Activated CD4-positive, CD25-positive, alpha-beta regulatory T cell (primary cell): ENCODE data around the gene NFIX.
"Not testable (repeated sequence)": the region's sequence is repeated elsewhere in the genome, so short reads cannot be mapped to it uniquely, and the experiment has no call there.

Experiments
- DNase-seq, 4 experiments: peaks; one replicate each; lab custom pipeline; 2025; lab: John Stamatoyannopoulos, UW

The NFIX gene

GRCh38 chr19:12957389-12957952 lies 37.8 kb upstream of the NFIX start:
- DNase-seq = not testable (repeated sequence)

GRCh38 chr19:12959481-12959880 lies 35.8 kb upstream of the NFIX start:
- no peak for DNase-seq

GRCh38 chr19:12965017-12965811 lies 30.1 kb upstream of the NFIX start:
- DNase-seq = peak; percentile 62 to 83 (median 70)

- DNase-seq = no peak
These were observed 29.5 kb upstream of the NFIX start for GRCh38 chr19:12965812-12966135.

GRCh38 chr19:12967907-12968306 lies 27.4 kb upstream of the NFIX start:
- DNase-seq = no peak

GRCh38 chr19:12969292-12969988 lies 25.8 kb upstream of the NFIX start, which contains the start of gene DAND5:
Gene DAND5, plus strand, starts transcription at chr19:12969576. Its CDS starts 85 bp downstream, at chr19:12969661.
- no peak for DNase-seq

GRCh38 chr19:12970070-12970820 lies 25.0 kb upstream of the NFIX start:
- DNase-seq = no peak

GRCh38 chr19:12973236-12973635 lies 22.0 kb upstream of the NFIX start:
- no peak for DNase-seq

- no peak for DNase-seq
These were observed 20.7 kb upstream of the NFIX start for GRCh38 chr19:12974301-12975220.

- DNase-seq = no peak
These were observed 20.0 kb upstream of the NFIX start for GRCh38 chr19:12975221-12975741.

- DNase-seq = not testable (repeated sequence)
These were observed 19.2 kb upstream of the NFIX start for GRCh38 chr19:12976109-12976508.

- DNase-seq = no peak
These were observed 15.3 kb upstream of the NFIX start for GRCh38 chr19:12979974-12980373.

GRCh38 chr19:12982648-12983047 lies 12.6 kb upstream of the NFIX start:
- no peak for DNase-seq

GRCh38 chr19:12983091-12983490 lies 12.2 kb upstream of the NFIX start:
- DNase-seq = no peak

GRCh38 chr19:12983542-12984142 lies 11.6 kb upstream of the NFIX start:
- peak; percentile 57 to 68 (median 68) for DNase-seq

- DNase-seq = no peak
These were observed 11.1 kb upstream of the NFIX start for GRCh38 chr19:12984143-12984627.

- DNase-seq = no peak
These were observed 10.6 kb upstream of the NFIX start for GRCh38 chr19:12984683-12985048.

- no peak for DNase-seq
These were observed 10.1 kb upstream of the NFIX start for GRCh38 chr19:12985049-12985776.

GRCh38 chr19:12986726-12987125 lies 8.5 kb upstream of the NFIX start:
- DNase-seq = no peak

GRCh38 chr19:12987190-12987589 lies 8.1 kb upstream of the NFIX start:
- no peak for DNase-seq
